DLD1 (cell line): ENCODE measurements around the gene MBTD1.
"Not testable (repeated sequence)": the region's sequence is repeated elsewhere in the genome, so short reads cannot be mapped to it uniquely, and the experiment has no call there.

Experiments used
- in situ Hi-C: cut with HindIII; loops from 2 replicates; pipeline ENCODE4 v1.10.0; 2017; ENCODE audit warnings: low sequenced_read_pairs

Gene MBTD1

DNA sequence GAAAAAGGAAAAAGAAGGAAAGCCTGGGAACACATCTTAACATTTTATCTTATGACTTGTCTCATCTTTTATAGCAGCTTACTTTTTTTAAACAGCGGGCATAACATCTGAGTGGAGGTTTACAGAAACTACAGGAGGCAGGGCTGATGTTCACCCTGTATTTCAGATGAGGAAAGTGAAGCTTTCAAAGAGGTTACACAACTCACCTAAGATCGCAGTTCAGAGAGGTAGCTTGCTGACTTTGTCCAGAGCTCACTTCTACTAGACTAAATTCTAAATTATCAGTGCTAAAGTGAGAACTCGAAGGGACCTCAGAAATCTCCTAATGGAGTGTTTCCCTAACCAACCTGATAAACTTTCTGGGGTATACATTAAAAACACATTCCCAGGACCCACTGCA lies 3.7 kb downstream of the MBTD1 start:
- in situ Hi-C loops, result no loop called here

DNA sequence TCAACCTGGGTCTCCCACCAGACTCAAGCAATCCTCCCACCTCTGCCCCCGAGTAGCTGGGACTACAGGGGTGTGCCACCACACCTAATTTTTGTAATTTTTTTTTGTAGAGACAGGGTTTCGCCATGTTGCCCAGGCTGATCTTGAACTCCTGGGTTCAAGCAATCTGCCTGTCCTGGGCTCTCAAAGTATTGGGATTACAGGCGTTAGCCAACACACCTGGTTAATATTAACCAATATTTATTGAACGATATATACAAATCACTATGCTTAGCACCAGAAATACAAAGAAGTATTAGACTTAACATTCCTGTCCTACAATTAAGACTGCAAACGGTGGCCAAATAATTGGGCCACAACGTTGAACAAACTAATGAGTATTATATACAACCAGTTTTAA lies 4.2 kb downstream of the MBTD1 start:
- in situ Hi-C loops, result no loop called here

DNA sequence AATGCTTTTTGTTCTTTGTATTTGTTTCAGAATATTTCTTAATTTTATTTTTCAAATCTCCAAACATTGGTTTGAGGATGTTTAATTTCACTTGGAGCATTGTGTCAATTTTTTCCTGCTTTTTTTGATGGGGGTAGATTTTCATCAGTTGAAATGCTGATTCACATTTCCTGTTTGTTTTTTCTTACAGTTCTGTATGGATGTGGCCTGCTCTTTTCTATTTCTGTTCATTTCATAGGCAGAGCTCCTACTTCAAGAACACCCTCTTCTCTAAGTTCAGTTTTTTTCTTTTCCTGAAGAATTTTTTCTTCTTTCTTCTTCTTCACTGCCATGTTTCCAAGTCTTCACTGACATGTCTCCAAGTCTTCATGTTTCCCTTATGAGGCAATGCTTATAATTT lies 8.8 kb downstream of the MBTD1 start:
- in situ Hi-C loops, result no loop called here

DNA sequence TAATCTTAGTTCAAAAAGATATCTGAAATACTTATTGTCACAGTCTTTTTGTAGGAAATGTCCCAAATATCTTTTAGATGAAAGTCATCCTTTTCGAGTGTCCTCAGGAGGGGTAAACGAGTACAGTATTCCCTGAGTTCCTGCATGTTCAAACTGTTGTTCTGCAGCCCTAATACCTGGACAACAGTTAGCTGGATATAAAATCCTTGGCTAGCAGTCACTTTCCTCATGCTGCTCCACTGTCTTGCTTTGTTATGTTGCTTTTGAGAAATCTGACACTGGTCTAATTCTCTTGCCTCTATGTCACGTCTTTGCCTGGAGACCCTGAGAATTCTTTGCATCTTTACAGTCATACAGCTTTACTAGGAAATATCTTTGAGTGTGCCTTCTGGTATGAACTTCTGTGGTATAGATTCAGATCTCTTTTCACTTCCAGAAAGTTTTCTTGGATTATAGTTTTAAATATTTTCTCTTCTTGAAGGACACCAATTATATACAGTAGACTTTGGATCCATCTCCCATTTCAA lies 9.5 kb downstream of the MBTD1 start:
- in situ Hi-C loops, result no loop called here

DNA sequence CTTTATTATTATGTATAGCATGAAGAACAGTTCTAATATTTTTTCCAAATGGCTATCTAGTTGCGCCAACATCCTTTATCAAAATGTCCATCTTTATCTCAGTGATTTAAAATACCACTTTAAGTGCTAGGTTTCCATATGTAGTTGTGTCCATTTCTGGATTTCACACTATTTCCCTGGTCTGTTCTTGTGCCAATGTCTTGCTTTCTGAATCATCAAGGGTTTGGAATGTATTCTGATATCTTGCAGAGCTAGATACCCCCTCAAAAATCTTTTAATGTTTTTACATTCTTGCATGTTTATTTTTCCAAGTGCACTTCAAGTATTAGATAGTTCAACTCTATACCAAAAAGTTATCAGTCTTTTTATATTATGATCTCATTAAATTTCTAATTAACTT lies 14.3 kb downstream of the MBTD1 start:
- in situ Hi-C loops, result no loop called here

DNA sequence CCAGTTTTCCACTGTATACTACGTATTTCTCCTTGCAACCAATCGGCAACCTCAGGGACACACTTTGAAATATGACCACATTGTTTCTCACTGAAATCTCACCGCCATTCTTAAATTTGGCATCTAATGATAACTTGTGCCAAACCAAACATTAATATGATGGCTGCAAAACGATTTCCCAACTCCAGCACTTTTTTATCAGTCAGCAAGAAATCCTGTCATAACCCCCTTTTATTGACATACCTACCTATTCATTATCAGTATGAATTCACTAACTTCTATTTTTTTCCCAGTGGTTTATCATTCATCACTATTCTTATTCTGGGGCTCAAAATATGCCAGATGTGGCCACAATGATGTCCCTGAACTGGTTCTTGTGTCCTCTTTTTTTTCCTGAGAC lies 15.8 kb downstream of the MBTD1 start:
- in situ Hi-C loops, result no loop called here

DNA sequence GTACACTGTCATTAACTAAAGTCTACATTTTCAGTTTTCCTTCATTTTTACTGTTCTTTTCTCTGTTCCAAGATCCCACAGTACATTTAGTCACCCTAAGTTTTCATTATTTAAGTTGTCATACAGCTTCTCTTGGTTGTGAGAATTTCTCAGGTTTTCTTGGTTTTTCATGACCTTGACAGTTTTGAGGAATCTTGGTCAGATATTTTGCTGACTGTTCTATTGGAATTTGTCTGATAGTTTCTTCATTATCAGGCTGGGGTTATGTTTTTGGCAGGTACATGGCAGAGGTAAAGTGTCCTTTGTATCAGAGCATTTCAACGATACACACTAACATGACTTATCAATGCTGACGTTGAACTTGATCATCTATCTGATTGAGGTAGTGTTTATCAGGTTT lies 19.6 kb downstream of the MBTD1 start:
- in situ Hi-C loops, result no loop called here

DNA sequence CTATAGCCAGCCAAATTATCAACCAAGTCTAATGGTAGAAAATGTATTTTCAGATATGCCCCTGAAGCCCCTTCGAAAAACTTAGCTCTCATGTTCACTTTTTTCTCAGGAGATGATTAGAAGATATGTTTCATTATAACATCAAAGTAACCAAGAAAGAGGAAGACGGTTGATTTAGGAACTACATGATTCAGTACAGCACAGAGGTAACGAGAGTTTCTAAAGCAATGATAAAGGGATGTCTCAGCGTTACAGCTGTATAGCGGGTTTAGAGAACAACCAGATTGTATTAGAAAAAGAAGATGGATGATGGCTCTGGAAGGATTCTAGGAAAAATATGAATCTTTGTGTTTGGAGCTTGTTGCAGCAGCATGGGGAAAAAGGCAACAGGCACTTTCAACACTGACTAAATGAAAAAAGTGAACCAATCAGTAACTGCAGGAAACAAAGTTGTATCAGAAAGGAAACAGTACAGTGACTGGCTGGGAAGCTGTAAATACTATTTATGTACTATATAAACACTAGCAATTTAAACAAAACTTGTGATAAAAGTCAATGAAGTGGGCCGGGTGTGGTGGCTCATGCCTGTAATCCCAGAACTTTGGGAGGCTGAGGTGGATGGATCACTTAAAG lies 21.5 kb downstream of the MBTD1 start:
- in situ Hi-C loops, result no loop called here

DNA sequence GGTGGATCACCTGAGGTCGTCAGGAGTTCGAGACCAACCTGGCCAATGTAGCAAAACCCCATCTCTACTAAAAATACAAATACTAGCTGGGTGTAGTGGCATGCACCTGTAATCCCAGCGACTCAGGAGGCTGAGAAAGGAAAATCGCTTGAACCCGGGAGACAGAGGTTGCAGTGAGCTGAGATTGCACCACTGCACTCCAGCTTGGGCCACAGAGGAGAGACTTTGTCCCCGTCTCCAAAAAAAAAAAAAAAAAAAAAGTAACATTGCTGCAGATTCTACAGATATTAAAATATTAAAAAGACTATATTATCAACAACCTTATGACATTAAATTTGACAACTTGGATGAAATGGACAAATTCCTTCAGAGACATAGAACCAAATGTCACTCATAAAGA lies 25.7 kb downstream of the MBTD1 start:
- in situ Hi-C loops, result no loop called here

DNA sequence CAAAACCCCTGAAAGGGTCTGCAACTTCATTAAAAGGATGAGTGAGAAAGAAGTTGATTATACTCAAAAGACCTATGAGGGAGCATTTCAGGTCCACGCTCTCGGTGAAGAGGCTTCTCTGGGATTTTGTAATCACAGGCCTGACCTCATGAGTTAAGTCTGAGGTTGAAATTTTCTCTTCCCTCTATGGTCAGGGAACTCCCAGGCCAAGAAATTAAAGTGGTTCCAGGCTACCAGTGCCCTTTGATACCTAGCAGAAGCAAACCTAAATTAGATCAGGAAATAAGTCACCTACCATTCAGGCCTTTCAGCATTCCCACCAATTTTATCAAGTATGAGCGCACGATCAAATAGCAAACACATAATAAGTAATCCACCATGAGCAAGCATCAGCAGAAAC lies 27.9 kb downstream of the MBTD1 start:
- in situ Hi-C loops, result no loop called here

DNA sequence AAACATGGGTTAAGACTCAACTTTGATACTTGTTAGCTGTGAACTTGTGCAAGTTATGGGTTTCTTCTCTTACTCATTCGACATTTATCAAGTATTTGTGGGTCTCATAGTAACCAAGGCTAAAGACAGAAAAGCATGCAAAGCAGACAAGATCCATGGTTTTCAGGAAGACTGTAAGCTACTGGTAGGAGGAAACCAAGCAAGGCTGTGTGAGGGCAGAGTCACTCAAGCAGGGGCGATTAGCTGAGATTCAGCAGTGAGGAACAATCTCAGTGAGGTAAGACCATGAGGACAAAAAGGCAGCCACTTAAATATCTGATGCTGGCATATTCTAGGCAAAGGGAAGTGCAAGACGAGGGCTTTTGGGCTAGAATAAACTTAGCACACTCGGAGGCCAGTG lies 29.5 kb downstream of the MBTD1 start:
- in situ Hi-C loops, result no loop called here

DNA sequence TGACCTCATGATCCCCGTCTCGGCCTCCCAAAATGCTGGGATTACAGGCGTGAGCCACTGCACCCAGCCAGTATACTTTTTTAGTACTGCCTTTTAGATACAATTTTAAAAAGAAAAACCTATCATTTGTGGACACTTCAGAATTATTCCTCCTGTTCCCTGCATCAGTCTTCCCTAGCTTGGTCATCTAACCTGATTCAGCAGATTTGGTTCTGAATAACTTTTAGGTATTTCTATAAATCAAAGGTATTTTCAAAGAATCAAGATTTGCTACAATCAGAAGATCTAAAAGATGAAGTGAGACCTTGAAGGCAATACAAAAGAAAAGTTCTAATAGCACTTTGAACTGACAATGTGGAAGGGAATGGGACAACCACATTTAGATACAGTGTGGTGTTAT lies 30.0 kb downstream of the MBTD1 start:
- in situ Hi-C loops, result no loop called here

DNA sequence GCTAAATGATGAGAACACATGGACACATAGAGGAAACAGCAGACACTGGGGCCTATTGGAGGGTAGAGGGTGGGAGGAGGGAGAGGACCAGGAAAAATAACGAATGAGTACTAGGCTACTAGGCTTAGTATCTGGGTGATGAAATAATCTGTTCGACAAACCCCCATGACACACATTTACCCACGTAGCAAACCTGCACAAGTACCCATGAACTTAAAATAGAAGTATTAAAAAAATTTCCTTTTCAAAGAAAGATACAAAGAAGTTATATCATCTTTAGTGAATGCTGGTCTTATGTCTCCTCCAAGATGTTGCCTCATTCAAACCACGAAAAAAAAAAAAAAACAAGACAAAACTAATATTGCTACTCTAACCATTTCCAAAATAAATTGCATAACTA lies 31.7 kb downstream of the MBTD1 start:
- in situ Hi-C loops, result no loop called here

DNA sequence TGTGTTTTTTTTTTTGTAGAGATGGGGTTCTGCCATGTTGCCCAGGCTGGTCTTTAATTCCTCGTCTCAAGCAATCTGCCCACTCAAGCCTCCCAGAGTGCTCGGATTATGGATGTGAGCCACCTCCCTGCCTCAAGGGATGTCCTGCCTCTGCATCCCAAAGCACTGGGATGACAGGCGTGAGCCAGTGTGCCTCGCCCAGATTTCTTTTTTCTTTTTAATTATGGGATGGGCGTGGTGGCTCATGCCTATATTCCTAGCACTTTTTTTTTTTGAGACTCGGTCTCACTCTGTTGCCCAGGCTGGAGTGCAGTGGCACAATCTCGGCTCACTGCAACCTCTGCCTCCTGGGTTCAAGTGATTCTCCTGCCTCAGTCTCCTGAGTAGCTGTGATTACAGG lies 34.3 kb downstream of the MBTD1 start:
- in situ Hi-C loops, result not testable (repeated sequence)

DNA sequence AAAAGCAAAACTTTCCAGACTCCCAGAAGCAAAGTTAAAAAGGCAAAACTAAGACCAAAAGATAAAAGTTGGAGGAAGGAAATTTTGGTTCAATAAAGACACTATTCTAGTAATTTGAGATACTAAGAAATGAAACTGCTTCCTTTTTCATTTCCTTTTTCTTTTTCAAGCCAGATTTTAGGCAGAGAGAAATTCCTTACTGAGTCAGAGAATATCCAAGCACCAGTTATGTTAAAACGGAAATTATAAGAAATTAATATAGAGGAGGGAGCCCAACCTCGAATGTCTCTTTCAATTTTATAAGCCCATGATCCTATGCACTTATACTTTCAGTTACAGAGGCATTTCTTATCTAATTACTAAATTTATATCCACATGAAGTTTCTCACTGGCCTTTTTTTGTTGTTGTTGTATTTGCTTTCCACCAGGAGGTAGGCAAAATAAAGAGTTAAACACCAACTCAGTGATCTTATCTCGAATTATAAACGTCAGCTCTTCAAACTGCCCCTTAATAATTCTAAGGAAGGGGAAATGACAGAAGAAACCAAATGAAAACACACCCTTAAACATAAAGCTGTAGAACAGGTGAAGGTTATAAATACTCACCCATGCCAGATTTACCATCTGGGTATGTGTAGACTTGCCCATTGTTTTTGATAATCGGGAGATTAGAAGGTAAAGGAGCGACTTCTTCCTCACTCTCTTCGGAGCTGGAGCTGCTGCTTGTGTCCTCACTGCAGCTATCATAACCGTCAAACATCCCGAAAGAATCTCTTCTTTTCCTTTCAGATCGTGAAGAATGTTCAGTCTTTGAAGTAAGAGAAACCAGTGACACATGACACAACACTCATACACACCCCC lies 35.2 kb downstream of the MBTD1 start:
- in situ Hi-C loops, result no loop called here

DNA sequence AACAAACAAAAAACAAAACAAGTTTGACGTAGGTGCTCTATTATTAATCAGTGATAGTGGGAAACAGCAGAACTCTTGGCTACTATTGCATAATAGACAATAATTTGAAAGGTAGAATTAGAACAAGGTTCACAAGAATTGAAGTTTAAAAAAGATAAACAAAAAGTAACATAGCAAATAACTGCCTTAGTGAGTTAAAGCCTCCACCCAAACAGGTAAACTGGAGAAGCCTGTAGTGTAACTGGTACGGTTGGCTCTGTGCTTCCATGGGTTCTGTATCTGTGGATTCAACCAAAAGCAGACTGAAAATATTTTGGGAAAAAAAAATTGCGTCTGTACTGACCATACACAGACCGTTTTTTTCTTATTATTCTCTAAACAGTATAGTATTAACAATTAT lies 38.5 kb downstream of the MBTD1 start:
- in situ Hi-C loops, result no loop called here

DNA sequence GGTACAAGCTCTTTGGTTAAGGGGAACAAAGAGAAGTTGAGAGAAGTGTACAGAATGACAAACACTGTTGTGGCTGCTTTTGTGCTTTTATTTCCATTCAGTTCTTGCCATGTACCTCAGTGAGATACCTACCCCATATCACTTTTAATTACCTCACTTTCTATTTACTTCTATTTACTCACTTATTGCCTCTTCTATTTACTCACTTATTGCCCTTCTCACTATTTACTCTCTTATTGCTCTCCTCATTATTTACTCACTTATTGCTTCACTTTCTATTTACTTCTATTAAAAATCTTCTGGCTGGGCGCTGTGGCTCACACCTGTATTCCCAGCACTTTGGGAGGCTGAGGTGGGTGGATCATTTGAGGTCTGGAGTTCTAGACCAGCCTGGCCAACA lies 41.9 kb downstream of the MBTD1 start:
- in situ Hi-C loops, result no loop called here

DNA sequence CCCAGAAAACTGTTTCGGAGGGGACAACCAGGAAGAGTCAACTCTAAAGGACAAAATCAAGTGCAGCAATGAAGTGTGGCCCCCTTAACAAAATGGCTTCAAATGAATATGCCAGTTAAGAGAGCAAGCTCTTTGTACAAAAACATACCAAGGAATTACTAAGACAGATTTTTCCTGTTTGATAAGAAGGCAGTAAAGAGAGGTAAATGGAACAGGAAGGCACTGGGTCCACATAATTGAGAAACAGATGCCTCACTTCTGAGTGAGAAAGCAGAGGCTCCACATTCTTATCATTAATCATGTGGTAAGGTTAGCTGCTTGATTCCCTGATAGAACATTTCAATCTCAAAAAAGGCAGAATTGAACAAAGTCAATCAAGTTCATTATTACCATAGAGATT lies 44.9 kb downstream of the MBTD1 start:
- in situ Hi-C loops, result no loop called here

DNA sequence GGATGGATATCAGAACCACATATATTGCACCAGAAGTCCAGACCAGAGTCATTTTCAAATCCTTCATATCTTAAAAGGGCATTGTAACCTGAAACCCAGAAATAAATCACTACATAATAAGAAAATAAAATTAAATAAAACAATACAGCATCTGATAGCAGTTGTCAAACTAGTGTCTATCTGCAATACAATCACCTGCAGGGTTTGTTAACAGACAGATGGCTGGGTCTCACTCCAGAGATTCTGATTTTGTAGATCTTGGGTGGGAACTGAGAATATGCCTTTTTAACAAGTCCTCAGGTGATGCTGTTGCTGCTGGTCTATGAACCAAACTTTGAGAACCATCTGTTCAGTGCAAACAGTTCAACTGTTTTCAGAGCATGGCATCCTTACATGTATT lies 56.0 kb downstream of the MBTD1 start:
- in situ Hi-C loops, result no loop called here

DNA sequence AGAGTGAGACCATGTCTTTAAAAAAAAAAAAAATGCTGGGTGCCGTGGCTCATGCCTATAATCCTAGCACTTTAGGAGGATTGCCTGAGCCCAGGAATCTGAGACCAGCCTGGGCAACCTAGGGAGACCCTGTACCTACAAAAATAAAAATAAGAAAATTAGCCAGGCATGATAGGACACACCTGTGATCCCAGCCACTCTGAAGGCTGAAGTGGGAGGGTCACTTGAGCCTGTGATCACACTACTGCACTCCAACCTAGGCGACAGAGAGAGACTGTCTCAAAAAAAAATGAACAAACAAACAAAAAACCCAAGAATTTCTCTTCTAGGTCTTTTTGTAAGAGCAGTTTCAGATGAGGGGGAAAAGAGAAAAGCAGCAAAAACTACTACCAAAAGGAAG lies 59.0 kb downstream of the MBTD1 start:
- in situ Hi-C loops, result no loop called here

DNA sequence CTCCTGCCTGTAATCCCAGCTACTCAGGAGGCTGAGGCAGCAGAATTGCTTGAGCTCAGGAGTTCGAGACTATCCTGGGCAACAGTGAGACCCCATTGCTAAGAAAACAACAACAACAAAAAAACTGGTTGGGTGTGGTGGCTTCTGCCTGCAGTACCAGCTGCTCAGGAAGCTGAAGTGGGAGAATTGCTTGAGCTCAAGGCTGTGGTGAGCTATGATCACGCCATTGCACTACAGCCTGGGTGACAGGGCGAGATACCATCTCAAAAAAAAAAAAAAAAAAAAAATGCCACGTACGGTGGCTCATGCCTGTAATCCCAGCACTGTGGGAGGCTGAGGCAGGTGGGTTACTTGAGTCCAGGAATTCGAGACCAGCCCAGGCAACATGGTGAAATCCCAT lies 59.6 kb downstream of the MBTD1 start:
- in situ Hi-C loops, result no loop called here

DNA sequence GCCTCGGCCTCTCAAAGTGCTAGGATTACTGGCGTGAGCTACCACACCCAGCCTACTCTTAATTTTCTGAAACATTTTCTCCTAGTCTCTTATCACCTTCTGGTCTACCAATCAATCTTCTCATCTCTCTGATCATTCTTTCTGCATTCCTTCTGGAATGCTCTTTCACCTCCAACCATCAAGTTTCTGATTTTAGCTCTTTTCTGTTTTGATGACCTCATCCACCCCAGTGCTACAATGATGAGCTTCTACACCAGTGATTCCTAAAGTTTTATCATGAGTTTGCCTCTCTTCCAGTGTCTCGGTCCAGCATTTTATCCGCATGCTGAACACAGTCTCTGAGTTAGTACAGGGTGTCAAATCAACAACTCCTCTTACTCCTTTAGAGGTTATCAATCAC lies 62.1 kb downstream of the MBTD1 start:
- in situ Hi-C loops, result loop anchor here (25.0 kb wide), 1 partner anchor 210 kb away; no protein-coding TSS in a partner anchor
